Hepatocyte (in vitro differentiated cells): ENCODE data around the gene FIGNL2. TPM values are rescaled to one million over a fixed set of nuclear protein-coding genes. Genes with fewer than 3 reads are reported as not detected.

Experiments
- DNase-seq: peaks from one replicate; pipeline ENCODE4 v3.0.0-alpha.2; 2016; ENCODE audit warnings: low spot score
- H2AFZ ChIP-seq: fragments of 200-600 bp; sonication (generic); 2 replicates; pipeline ENCODE4 v1.6.0; 2016; ENCODE audit warnings: antibody characterized with exemption, mild to moderate bottlenecking
- H3K27ac ChIP-seq: fragments of 200-600 bp; sonication (generic); 2 replicates; pipeline ENCODE4 v1.5.1; 2016; ENCODE audit warnings: mild to moderate bottlenecking
- H3K27me3 ChIP-seq: fragments of 200-600 bp; sonication (generic); 2 replicates; pipeline ENCODE4 v1.6.1; 2016
- H3K36me3 ChIP-seq: fragments of 200-600 bp; sonication (generic); replicated peaks from 2 replicates; pipeline ENCODE4 v1.5.1; 2016; ENCODE audit warnings: low read depth; ENCODE audit not compliant: insufficient read depth
- H3K4me1 ChIP-seq: fragments of 200-600 bp; sonication (generic); 2 replicates; pipeline ENCODE4 v1.5.1; 2016; ENCODE audit warnings: mild to moderate bottlenecking, moderate library complexity; ENCODE audit not compliant: insufficient read depth
- H3K4me2 ChIP-seq: fragments of 200-600 bp; sonication (generic); 2 replicates; pipeline ENCODE4 v1.6.0; 2016
- H3K4me3 ChIP-seq: fragments of 200-600 bp; sonication (generic); 2 replicates; pipeline ENCODE4 v1.5.1; 2016; ENCODE audit warnings: mild to moderate bottlenecking
- H3K79me2 ChIP-seq: fragments of 200-600 bp; sonication (generic); 2 replicates; pipeline ENCODE4 v1.6.0; 2017; ENCODE audit warnings: mild to moderate bottlenecking
- H3K9me2 ChIP-seq: fragments of 200-600 bp; sonication (generic); replicated peaks from 2 replicates; pipeline ENCODE4 v1.6.0; 2017; ENCODE audit warnings: mild to moderate bottlenecking; ENCODE audit not compliant: insufficient read depth
- H3K9me3 ChIP-seq: fragments of 200-600 bp; sonication (generic); 2 replicates; pipeline ENCODE4 v1.5.1; 2016; ENCODE audit warnings: low read depth, mild to moderate bottlenecking
- H4K20me1 ChIP-seq: fragments of 200-600 bp; sonication (generic); 2 replicates; pipeline ENCODE4 v1.6.0; 2016; ENCODE audit warnings: mild to moderate bottlenecking; ENCODE audit not compliant: insufficient read depth, poor library complexity, severe bottlenecking
- EZH2 ChIP-seq: fragments of 200-600 bp; sonication (generic); IDR thresholded peaks from 2 replicates; pipeline ENCODE4 v1.6.1; 2016; ENCODE audit warnings: antibody characterized with exemption, mild to moderate bottlenecking, borderline replicate concordance
- EZH2phosphoT487 ChIP-seq: fragments of 200-600 bp; sonication (generic); IDR thresholded peaks from one replicate; pipeline ENCODE4 v1.6.1; 2018; ENCODE audit warnings: antibody characterized with exemption, mild to moderate bottlenecking, low read depth, moderate library complexity; ENCODE audit not compliant: unreplicated experiment, severe bottlenecking
- WGBS: methylation state at CpG from one replicate; pipeline ENCODE4 v1.1.6; 2016; ENCODE audit warnings: low lambda C conversion rate; ENCODE audit errors: missing lambda C conversion rate; 5-methylcytosine and 5-hydroxymethylcytosine counted together
- polyA plus RNA-seq: library from polyadenylated mRNA; unstranded; fragments of >200 nt; fragmentation: Nextera tagmentation; extraction: Ambion mirVana; gene quantifications from 2 replicates; pipeline ENCODE4 v1.2.1, GENCODE V29; 2016
- total RNA-seq: library from RNA; depleted of rRNA; stranded (reverse); fragments of >200 nt; gene quantifications from 2 replicates; pipeline ENCODE4 v1.2.3, GENCODE V29; 2014
- TF ChIP-seq, protein P1 (sequence below): fragments of 200-600 bp; sonication (generic); IDR thresholded peaks from 2 replicates; pipeline ENCODE4 v1.5.1; 2016; ENCODE audit warnings: antibody characterized with exemption, mild to moderate bottlenecking; ENCODE audit not compliant: poor library complexity

Gene FIGNL2
- total and polyA plus RNA-seq, 2 experiments from 2014 or later = 1.1 to 3.2 TPM

GRCh38 chr12:51797301-51797700 lies 51.2 kb downstream of the FIGNL2 start:
- Histone ChIP-seq H3K4me2 (no peak overlapping the region), H3K27me3 (no peaks in the 10 kb centered on the region), H3K4me3 (no peak overlapping the region), H3K9me3 (no peaks in the 10 kb centered on the region), H3K4me1 (no peaks in the 10 kb centered on the region), H3K9me2 (no peaks in the 10 kb centered on the region), H3K79me2 (no peaks in the 10 kb centered on the region), H2AFZ (no peak overlapping the region), H3K36me3 (no peaks in the 10 kb centered on the region), H3K27ac (no peak overlapping the region), H4K20me1 (no peaks in the 10 kb centered on the region)
- DNase-seq = no peak
- TF ChIP-seq EZH2phosphoT487 (no peak), EZH2 (no peak)
- TF ChIP-seq, protein P1, sequence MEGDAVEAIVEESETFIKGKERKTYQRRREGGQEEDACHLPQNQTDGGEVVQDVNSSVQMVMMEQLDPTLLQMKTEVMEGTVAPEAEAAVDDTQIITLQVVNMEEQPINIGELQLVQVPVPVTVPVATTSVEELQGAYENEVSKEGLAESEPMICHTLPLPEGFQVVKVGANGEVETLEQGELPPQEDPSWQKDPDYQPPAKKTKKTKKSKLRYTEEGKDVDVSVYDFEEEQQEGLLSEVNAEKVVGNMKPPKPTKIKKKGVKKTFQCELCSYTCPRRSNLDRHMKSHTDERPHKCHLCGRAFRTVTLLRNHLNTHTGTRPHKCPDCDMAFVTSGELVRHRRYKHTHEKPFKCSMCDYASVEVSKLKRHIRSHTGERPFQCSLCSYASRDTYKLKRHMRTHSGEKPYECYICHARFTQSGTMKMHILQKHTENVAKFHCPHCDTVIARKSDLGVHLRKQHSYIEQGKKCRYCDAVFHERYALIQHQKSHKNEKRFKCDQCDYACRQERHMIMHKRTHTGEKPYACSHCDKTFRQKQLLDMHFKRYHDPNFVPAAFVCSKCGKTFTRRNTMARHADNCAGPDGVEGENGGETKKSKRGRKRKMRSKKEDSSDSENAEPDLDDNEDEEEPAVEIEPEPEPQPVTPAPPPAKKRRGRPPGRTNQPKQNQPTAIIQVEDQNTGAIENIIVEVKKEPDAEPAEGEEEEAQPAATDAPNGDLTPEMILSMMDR = no peak
- 97% methylated on average over 6 of the region's 6 CpGs for WGBS

DNA sequence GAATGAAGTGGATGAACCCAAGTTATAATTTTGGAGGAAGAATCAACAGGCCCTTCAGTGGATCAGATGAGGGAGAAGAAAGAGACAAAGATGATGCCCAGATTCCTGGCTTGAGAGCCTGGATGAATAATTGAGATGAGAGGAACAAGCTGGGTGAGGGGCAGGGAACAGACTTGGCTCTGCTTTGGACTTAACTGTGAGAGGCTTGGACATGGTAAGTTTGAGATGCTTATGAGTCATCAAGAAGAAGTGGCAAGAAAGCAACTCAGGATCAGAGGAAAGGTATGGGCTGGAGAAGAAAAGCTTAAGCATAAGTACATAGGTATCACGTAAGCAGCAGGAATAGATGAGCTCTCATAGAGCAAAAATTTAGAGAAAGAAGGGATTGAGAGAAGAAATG lies 55.3 kb downstream of the FIGNL2 start:
- 96% methylated on average over 1 of the region's 1 CpG for WGBS

DNA sequence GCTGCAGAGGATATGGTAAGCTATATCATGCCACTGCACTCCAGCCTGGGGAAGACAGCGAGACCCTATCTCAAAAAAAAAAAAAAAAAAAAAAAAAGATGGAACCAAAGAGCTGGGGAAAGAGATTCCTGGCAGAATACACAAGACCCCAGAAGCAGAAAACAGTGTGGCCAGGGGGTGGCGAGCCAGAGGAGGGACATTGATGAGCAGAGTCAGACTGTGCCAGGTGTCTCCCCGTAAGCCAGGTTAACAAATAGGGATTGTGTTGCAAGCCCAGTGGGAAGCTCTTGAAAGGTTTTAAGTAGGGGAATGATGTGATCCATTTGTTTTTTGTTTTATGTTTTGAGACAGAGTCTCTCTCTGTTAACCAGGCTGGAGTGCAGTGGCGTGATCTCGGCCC lies 56.1 kb downstream of the FIGNL2 start:
- Histone ChIP-seq H3K9me3 (no peaks in the 10 kb centered on the region), H3K4me2 (no peak overlapping the region), H3K27me3 (no peaks in the 10 kb centered on the region), H4K20me1 (no peaks in the 10 kb centered on the region), H3K4me1 (no peaks in the 10 kb centered on the region), H3K36me3 (no peaks in the 10 kb centered on the region), H3K27ac (no peak overlapping the region), H3K9me2 (no peaks in the 10 kb centered on the region), H2AFZ (no peak overlapping the region), H3K4me3 (no peak overlapping the region), H3K79me2 (no peaks in the 10 kb centered on the region)
- 98% methylated on average over 5 of the region's 5 CpGs for WGBS
- TF ChIP-seq, protein P1 = no peak
- TF ChIP-seq EZH2phosphoT487 (no peak), EZH2 (no peak)
- no peak for DNase-seq

More for the DNA sequence above, 55.3 kb downstream of the FIGNL2 start:
- H2AFZ ChIP-seq = no peak overlapping the region
- H3K79me2 ChIP-seq = no peaks in the 10 kb centered on the region
- DNase-seq = no peak
- TF ChIP-seq EZH2 = no peak
- no peak for TF ChIP-seq EZH2phosphoT487
- TF ChIP-seq, protein P1 = no peak
- H3K27me3 ChIP-seq = no peaks in the 10 kb centered on the region
- H4K20me1 ChIP-seq = no peaks in the 10 kb centered on the region
- no peaks in the 10 kb centered on the region for H3K36me3 ChIP-seq
- H3K9me2 ChIP-seq = no peaks in the 10 kb centered on the region
- no peaks in the 10 kb centered on the region for H3K4me1 ChIP-seq
- no peak overlapping the region for H3K4me3 ChIP-seq
- no peak overlapping the region for H3K4me2 ChIP-seq
- no peaks in the 10 kb centered on the region for H3K9me3 ChIP-seq
- no peak overlapping the region for H3K27ac ChIP-seq

DNA sequence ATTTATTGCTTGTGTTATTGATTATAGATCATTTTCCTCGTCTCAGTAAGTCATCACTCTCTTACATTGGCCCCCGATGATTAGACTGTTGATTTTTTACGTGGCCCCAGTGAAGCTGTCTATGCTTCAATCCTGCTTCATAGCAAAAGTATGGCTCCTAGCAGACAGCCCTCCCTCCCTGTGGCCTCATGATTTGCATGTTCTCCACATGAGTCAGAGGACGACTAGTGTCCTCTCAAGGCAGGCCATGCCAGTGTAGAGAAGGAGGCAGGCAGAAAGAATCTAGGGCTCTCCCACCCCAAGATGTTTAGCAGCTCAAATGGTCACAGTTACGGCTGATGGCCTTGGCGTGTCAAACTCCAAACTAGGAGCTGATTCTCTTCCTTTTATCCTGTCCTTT lies 59.6 kb downstream of the FIGNL2 start:
- H4K20me1 ChIP-seq = no peaks in the 10 kb centered on the region
- peak; percentile 47 for DNase-seq
- no peak overlapping the region for H3K27ac ChIP-seq
- H3K4me1 ChIP-seq = no peaks in the 10 kb centered on the region
- H3K4me2 ChIP-seq = no peak overlapping the region
- H3K36me3 ChIP-seq = no peaks in the 10 kb centered on the region
- H3K9me2 ChIP-seq = no peaks in the 10 kb centered on the region
- no peaks in the 10 kb centered on the region for H3K9me3 ChIP-seq
- H3K27me3 ChIP-seq = no peaks in the 10 kb centered on the region
- H3K79me2 ChIP-seq = no peaks in the 10 kb centered on the region
- TF ChIP-seq EZH2phosphoT487 (no peak), EZH2 (no peak)
- TF ChIP-seq, protein P1 = no peak
- H2AFZ ChIP-seq = no peak overlapping the region
- no peak overlapping the region for H3K4me3 ChIP-seq
- 85% methylated on average over 6 of the region's 6 CpGs for WGBS
